Endothelial cell of umbilical vein (primary cell): ENCODE results near the gene CAMKV. TPM values are rescaled to one million over a fixed set of nuclear protein-coding genes. Genes with fewer than 3 reads are reported as not detected.

ENCODE experiments used
- BruUV-seq: library from RNA; stranded (reverse); fragments of 400-500 nt; replicated peaks from 2 replicates; lab custom pipeline; 2021; lab: Mats Ljungman, UMichigan
- CTCF ChIA-PET: fragments of 300-600, 350-600 bp; sonication (Branson Sonifier 250); formaldehyde crosslinking; loops from one replicate; lab custom pipeline; 2021; ENCODE audit warnings: antibody characterized with exemption, inconsistent platforms; lab: Charles Lee
- POLR2A ChIA-PET: fragments of 300-600, 350-600 bp; sonication (Branson Sonifier 250); formaldehyde crosslinking; loops from one replicate; lab custom pipeline; 2021; ENCODE audit warnings: antibody characterized with exemption, inconsistent platforms; lab: Charles Lee
- DNase-seq: peaks from one replicate; pipeline ENCODE4 v3.0.0-alpha.2; 2011; ENCODE audit warnings: low read depth, low spot score
- FAIRE-seq: peaks from 2 replicates; lab custom pipeline; 2011; peaks lifted over from hg19 to GRCh38; lab: Jason Lieb, UNC
- H2AFZ ChIP-seq: 2 replicates; pipeline ENCODE4 v1.6.0; 2012; ENCODE audit warnings: low read depth, low read length, control low read depth, inconsistent platforms
- H3K27ac ChIP-seq: 2 replicates; pipeline ENCODE4 v1.5.1; 2011; ENCODE audit warnings: low read depth, mild to moderate bottlenecking, control low read depth, low read length, moderate library complexity; ENCODE audit not compliant: insufficient read depth
- H3K27me3 ChIP-seq, 2 experiments: 2 replicates each; pipeline versions ENCODE4 v1.6.0 to v1.6.1; 2011; ENCODE audit warnings: low read length in 2 of 2, mixed read lengths in 1 of 2; ENCODE audit not compliant: control insufficient read depth in 2 of 2, insufficient read depth in 2 of 2
- H3K36me3 ChIP-seq, 2 experiments: 2 replicates in 1 of 2; 3 replicates in 1 of 2; pipeline ENCODE4 v1.5.1; 2011; ENCODE audit warnings: low read length in 2 of 2, mild to moderate bottlenecking in 1 of 2, moderate library complexity in 1 of 2; ENCODE audit not compliant: control insufficient read depth in 2 of 2, insufficient read depth in 2 of 2; ENCODE audit errors: extremely low read depth in 1 of 2
- H3K4me1 ChIP-seq: 3 replicates; pipeline ENCODE4 v1.5.1; 2011; ENCODE audit warnings: mild to moderate bottlenecking, low read length; ENCODE audit not compliant: control insufficient read depth, insufficient read depth; ENCODE audit errors: extremely low read depth
- H3K4me2 ChIP-seq: 2 replicates; pipeline ENCODE4 v1.6.1; 2011; ENCODE audit warnings: low read length, control low read depth, mixed read lengths; ENCODE audit not compliant: insufficient read depth
- H3K4me3 ChIP-seq, 3 experiments: fragments of 200-600 bp in 1 of 3; sonication (generic), shearing (Covaris generic) in 1 of 3; replicated peaks in 1 of 3; 2 replicates each; pipeline ENCODE4 v1.5.1; 2011 to 2016; ENCODE audit warnings: control low read depth in 3 of 3, low read length in 3 of 3, mild to moderate bottlenecking in 2 of 3, inconsistent platforms in 1 of 3, low read depth in 1 of 3, moderate library complexity in 1 of 3; ENCODE audit not compliant: insufficient read depth in 1 of 3
- H3K79me2 ChIP-seq: 2 replicates; pipeline ENCODE4 v1.6.0; 2012; ENCODE audit warnings: low read length, inconsistent platforms; ENCODE audit not compliant: control insufficient read depth, insufficient read depth
- H3K9ac ChIP-seq: replicated peaks from 2 replicates; pipeline ENCODE3; 2011; ENCODE audit warnings: low read length, control low read depth; ENCODE audit not compliant: insufficient read depth; ENCODE audit errors: extremely low read depth
- H3K9me1 ChIP-seq: replicated peaks from 3 replicates; pipeline ENCODE4 v1.6.0; 2011; ENCODE audit warnings: mild to moderate bottlenecking, low read length; ENCODE audit not compliant: control insufficient read depth, insufficient read depth; ENCODE audit errors: extremely low read depth
- H3K9me3 ChIP-seq: replicated peaks from 2 replicates; pipeline ENCODE4 v1.5.1; 2012; ENCODE audit warnings: low read length, inconsistent platforms; ENCODE audit not compliant: control insufficient read depth, insufficient read depth
- H4K20me1 ChIP-seq: replicated peaks from 2 replicates; pipeline ENCODE3; 2011; ENCODE audit warnings: mild to moderate bottlenecking, low read length; ENCODE audit not compliant: control insufficient read depth, insufficient read depth; ENCODE audit errors: extremely low read depth
- JUN ChIP-seq: IDR thresholded peaks from 2 replicates; pipeline ENCODE4 v1.6.1; 2011; ENCODE audit warnings: borderline replicate concordance, low read depth; ENCODE audit not compliant: insufficient read length, insufficient read depth
- MYC ChIP-seq: IDR thresholded peaks from one replicate; pipeline ENCODE4 v1.6.1; 2011; ENCODE audit warnings: mild to moderate bottlenecking, low read depth, low read length
- dilution Hi-C: fragments of 300-500 bp; cut with MboI; formaldehyde crosslinking; loops from one replicate; pipeline ENCODE4 v1.15.0; 2019; ENCODE audit warnings: low sequenced_read_pairs; ENCODE audit not compliant: extremely low pct_ligation_motif_present
- intact Hi-C: fragments of 100-400 bp; cut with micrococcal nuclease; formaldehyde crosslinking; loops from one replicate; pipeline ENCODE4 v1.10.0; 2022
- polyA plus RNA-seq, 4 experiments: library from polyadenylated mRNA; depleted of rRNA in 3 of 4; stranded (reverse) in 3 of 4; unstranded in 1 of 4; fragments of >200 nt; gene quantifications; 2 replicates each; pipeline versions ENCODE4 v1.2.1 to v1.2.3, GENCODE V29; 2011 to 2012; ENCODE audit warnings: missing spikeins in 1 of 4
- total RNA-seq: library from RNA; stranded (reverse); gene quantifications from 2 replicates; pipeline ENCODE4 v1.2.3, GENCODE V29; 2021
- TF ChIP-seq, protein P1 (sequence below), 2 donors: IDR thresholded peaks; 1 replicate in 1 of 2; 2 replicates in 1 of 2; pipeline ENCODE4 v1.5.1; 2011; ENCODE audit warnings: low read length in 2 of 2, mild to moderate bottlenecking in 2 of 2, moderate library complexity in 2 of 2, control low read depth in 1 of 2, inconsistent platforms in 1 of 2, low read depth in 1 of 2; ENCODE audit not compliant: insufficient read depth in 1 of 2; ENCODE audit errors: extremely low read depth in 1 of 2

CAMKV gene
- total and polyA plus RNA-seq, 2 donors (not counting 3 experiments of a cell fraction or from before 2014, with no cell fraction given): not detected

DNA sequence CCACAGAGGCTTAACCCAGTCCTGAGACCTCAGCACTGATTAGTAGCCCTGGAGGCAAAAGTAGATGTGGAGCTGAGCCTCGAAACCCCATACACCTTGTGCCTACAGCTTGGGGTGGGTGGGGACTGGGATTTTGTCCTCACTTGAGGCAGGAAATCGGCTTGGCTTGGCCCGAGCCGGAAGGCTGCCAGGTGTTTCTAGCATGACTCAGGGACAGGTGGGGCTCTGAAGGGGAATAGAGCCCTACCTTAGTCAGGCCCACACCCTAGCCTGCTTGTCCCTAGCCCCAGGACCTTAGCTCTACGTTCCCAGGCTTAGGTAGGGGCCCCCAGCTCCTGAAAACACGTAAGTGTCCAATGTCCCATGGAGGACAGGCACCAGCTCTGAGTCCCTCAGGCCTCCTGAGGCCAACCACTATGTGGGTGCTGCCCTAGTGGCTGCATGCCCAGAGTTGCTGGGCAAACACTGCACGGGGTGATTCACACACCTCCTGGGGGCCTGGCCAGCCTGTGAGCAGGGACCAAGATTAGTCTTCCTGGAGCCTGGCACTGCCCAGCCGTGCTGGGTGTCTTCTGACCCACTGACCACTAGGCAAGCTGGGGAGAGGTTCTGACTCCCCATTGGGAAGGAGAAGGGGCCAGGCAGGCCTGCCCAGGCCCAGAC lies 30.9 kb upstream of the CAMKV start:
- CTCF ChIA-PET: interaction anchor here (0.7 to 5.5 kb wide), 11 partner anchors 12 to 363 kb away, joined by 3 to 65 read pairs (median 5); partner anchors contain the start of gene INKA1
- POLR2A ChIA-PET: no interaction called here
- DNase-seq: no peak

DNA sequence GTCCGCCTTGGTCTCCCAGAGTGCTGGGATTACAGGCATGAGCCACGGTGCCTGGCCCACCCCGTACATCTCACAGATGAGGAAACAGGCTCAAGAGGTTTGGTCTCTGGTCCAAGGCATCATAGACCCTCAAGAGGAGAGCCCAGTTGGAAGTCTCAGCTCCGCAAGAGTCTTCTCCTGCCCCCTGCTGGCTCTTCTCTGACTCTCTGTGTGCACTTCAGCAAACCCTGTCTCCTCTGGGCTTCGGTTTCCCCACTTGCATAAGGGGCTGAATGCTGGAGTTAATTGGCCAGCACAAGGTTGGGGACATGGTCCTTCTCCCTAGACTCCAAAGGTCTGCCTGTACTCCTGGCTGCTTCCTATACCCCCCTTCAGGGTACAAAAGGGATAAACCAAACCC lies 30.1 kb upstream of the CAMKV start:
- ChIA-PET CTCF (interaction anchor here (0.6 to 5.5 kb wide), 13 partner anchors 9 to 362 kb away, joined by 3 to 65 read pairs (median 5); partner anchors contain the start of gene INKA1), POLR2A (no interaction called here)
- dilution Hi-C loops: no loop called here
- Histone ChIP-seq H3K27ac (no peak overlapping the region), H4K20me1 (no peaks in the 10 kb centered on the region), H3K9me1 (no peaks in the 10 kb centered on the region), H3K9me3 (no peaks in the 10 kb centered on the region), H3K4me3 (no peak overlapping the region), H3K79me2 (no peaks in the 10 kb centered on the region), H2AFZ (no peak overlapping the region), H3K9ac (no peak overlapping the region), H3K36me3 (no peaks in the 10 kb centered on the region), H3K4me2 (no peak overlapping the region), H3K4me1 (peaks cover 6% of the 10 kb centered on the region), H3K27me3 (no peaks in the 10 kb centered on the region)
- no TSS peak for BruUV-seq
- TF ChIP-seq JUN: no peak
- TF ChIP-seq, protein P1, sequence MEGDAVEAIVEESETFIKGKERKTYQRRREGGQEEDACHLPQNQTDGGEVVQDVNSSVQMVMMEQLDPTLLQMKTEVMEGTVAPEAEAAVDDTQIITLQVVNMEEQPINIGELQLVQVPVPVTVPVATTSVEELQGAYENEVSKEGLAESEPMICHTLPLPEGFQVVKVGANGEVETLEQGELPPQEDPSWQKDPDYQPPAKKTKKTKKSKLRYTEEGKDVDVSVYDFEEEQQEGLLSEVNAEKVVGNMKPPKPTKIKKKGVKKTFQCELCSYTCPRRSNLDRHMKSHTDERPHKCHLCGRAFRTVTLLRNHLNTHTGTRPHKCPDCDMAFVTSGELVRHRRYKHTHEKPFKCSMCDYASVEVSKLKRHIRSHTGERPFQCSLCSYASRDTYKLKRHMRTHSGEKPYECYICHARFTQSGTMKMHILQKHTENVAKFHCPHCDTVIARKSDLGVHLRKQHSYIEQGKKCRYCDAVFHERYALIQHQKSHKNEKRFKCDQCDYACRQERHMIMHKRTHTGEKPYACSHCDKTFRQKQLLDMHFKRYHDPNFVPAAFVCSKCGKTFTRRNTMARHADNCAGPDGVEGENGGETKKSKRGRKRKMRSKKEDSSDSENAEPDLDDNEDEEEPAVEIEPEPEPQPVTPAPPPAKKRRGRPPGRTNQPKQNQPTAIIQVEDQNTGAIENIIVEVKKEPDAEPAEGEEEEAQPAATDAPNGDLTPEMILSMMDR (IDR thresholded peaks at IDR 0.05; ENCODE audit: extremely low read depth in 1 of 2, insufficient read depth in 1 of 2, low read depth in 1 of 2, low read length in 2 of 2): peak; percentile 37 to 59
- no peak for FAIRE-seq
- intact Hi-C loops: loop anchor here (1.0 kb wide), 1 partner anchor 98 kb away; no protein-coding TSS in a partner anchor
- peak; percentile 24 for DNase-seq

More for the DNA sequence above, 30.9 kb upstream of the CAMKV start:
- BruUV-seq: no TSS peak
- Histone ChIP-seq H3K79me2 (no peaks in the 10 kb centered on the region), H3K4me2 (no peak overlapping the region), H3K27me3 (no peaks in the 10 kb centered on the region), H3K9ac (no peak overlapping the region), H3K9me1 (no peaks in the 10 kb centered on the region), H3K4me1 (peaks cover 8% of the 10 kb centered on the region), H3K4me3 (no peak overlapping the region), H3K9me3 (no peaks in the 10 kb centered on the region), H2AFZ (no peak overlapping the region), H3K36me3 (no peaks in the 10 kb centered on the region), H3K27ac (no peak overlapping the region), H4K20me1 (no peaks in the 10 kb centered on the region)
- dilution Hi-C loops (no loop called here), intact Hi-C loops (no loop called here)
- FAIRE-seq: no peak
- no peak for TF ChIP-seq MYC
